HCT116 (cell line): ENCODE measurements around the gene FBP1. TPM values are rescaled to one million over a fixed set of nuclear protein-coding genes. Genes with fewer than 3 reads are reported as not detected.

Experiments
- ATAC-seq: fragments of 200-7000 bp; cut with Tn5 transposase; 2 replicates; pipeline ENCODE4 v1.9.1; 2020; ENCODE audit warnings: mild to moderate bottlenecking, moderate library complexity
- BruUV-seq: library from RNA; stranded (reverse); fragments of 400-500 nt; replicated peaks from 2 replicates; lab custom pipeline; 2021; lab: Mats Ljungman, UMichigan
- CTCF ChIA-PET: fragments of 300-600 bp; sonication (Branson Sonifier 250); formaldehyde crosslinking; loops from one replicate; lab custom pipeline; 2021; ENCODE audit warnings: antibody characterized with exemption; lab: Charles Lee
- POLR2A ChIA-PET: fragments of 300-600, 350-600 bp; sonication (Branson Sonifier 250); formaldehyde crosslinking; loops from one replicate; lab custom pipeline; 2021; ENCODE audit warnings: antibody characterized with exemption; lab: Charles Lee
- RAD21 ChIA-PET, 2 experiments: fragments of 300-600 bp; sonication (Branson Sonifier 250); formaldehyde crosslinking; loops; one replicate each; lab custom pipeline; 2023; ENCODE audit warnings: low total read pairs in 2 of 2; ENCODE audit not compliant: uncharacterized antibody in 2 of 2, unreplicated experiment in 2 of 2, low non-redundant PET in 1 of 2; lab: Charles Lee
- DNase-seq: peaks from one replicate; pipeline ENCODE4 v3.0.0-alpha.2; 2010; ENCODE audit warnings: low read depth, low spot score
- H2AFZ ChIP-seq: fragments of 200-600 bp; shearing (Covaris generic), sonication (generic); 2 replicates; pipeline ENCODE4 v1.6.1; 2017; ENCODE audit warnings: low read depth, mixed run types, mixed read lengths, antibody characterized with exemption, low read length; ENCODE audit not compliant: poor library complexity, severe bottlenecking
- H3K27ac ChIP-seq: 2 replicates; pipeline ENCODE4 v1.5.1; 2012; ENCODE audit warnings: low read depth, low read length
- H3K27me3 ChIP-seq: fragments of 200-600 bp; sonication (generic); 2 replicates; pipeline ENCODE4 v1.6.1; 2016; ENCODE audit warnings: mixed run types, low read length, mixed read lengths; ENCODE audit not compliant: insufficient read depth
- H3K36me3 ChIP-seq, 2 experiments: fragments of 200-500 bp in 1 of 2; fragments of 200-600 bp in 1 of 2; sonication (Bioruptor generic) in 1 of 2; sonication (generic) in 1 of 2; 2 replicates each; pipeline versions ENCODE4 v1.5.1 to v1.6.1; 2014 to 2016; ENCODE audit warnings: low read length in 2 of 2, inconsistent platforms in 1 of 2, mixed read lengths in 1 of 2, mixed run types in 1 of 2; ENCODE audit not compliant: insufficient read depth in 2 of 2, control insufficient read depth in 1 of 2
- H3K4me1 ChIP-seq, 2 experiments: fragments of 200-600 bp in 1 of 2; sonication (generic) in 1 of 2; 2 replicates each; pipeline versions ENCODE4 v1.5.1 to v1.6.1; 2012 to 2017; ENCODE audit warnings: low read length in 2 of 2, inconsistent platforms in 1 of 2, mild to moderate bottlenecking in 1 of 2, mixed read lengths in 1 of 2, mixed run types in 1 of 2, moderate library complexity in 1 of 2; ENCODE audit not compliant: insufficient read depth in 2 of 2, control insufficient read depth in 1 of 2
- H3K4me2 ChIP-seq: fragments of 200-600 bp; sonication (generic); 2 replicates; pipeline ENCODE4 v1.6.1; 2017; ENCODE audit warnings: mixed run types, low read length, mixed read lengths
- H3K4me3 ChIP-seq, 2 experiments: fragments of 200-600 bp in 1 of 2; sonication (generic) in 1 of 2; replicated peaks in 1 of 2; 2 replicates each; pipeline ENCODE4 v1.5.1; 2011 to 2016; ENCODE audit warnings: low read length in 2 of 2, control low read depth in 1 of 2, low read depth in 1 of 2, mild to moderate bottlenecking in 1 of 2, mixed read lengths in 1 of 2, mixed run types in 1 of 2
- H3K79me2 ChIP-seq: fragments of 200-600 bp; sonication (generic); 2 replicates; pipeline ENCODE4 v1.6.1; 2017; ENCODE audit warnings: mild to moderate bottlenecking, mixed run types, low read length, moderate library complexity, mixed read lengths; ENCODE audit not compliant: insufficient read depth
- H3K9ac ChIP-seq: fragments of 200-600 bp; sonication (generic); 2 replicates; pipeline ENCODE4 v1.6.1; 2016; ENCODE audit warnings: low read length, mixed read lengths
- H3K9me2 ChIP-seq: fragments of 200-600 bp; sonication (generic), shearing (Covaris generic); 2 replicates; pipeline ENCODE4 v1.6.1; 2017; ENCODE audit warnings: mixed run types, mild to moderate bottlenecking, moderate library complexity; ENCODE audit not compliant: insufficient read depth
- H3K9me3 ChIP-seq, 2 experiments: fragments of 200-500 bp in 1 of 2; fragments of 200-600 bp in 1 of 2; sonication (Bioruptor generic) in 1 of 2; sonication (generic) in 1 of 2; 2 replicates each; pipeline ENCODE4 v1.6.1; 2014 to 2017; ENCODE audit warnings: low read length in 2 of 2, mixed read lengths in 2 of 2, inconsistent platforms in 1 of 2, low read depth in 1 of 2, mild to moderate bottlenecking in 1 of 2, mixed run types in 1 of 2, moderate library complexity in 1 of 2; ENCODE audit not compliant: control insufficient read depth in 1 of 2, insufficient read depth in 1 of 2
- H4K20me1 ChIP-seq: fragments of 200-600 bp; sonication (generic), shearing (Covaris generic); 2 replicates; pipeline ENCODE4 v1.6.1; 2017; ENCODE audit warnings: mixed run types, mild to moderate bottlenecking, moderate library complexity; ENCODE audit not compliant: insufficient read depth
- ATF3 ChIP-seq: IDR thresholded peaks from 2 replicates; pipeline ENCODE4 v1.6.1; 2012
- CEBPB ChIP-seq: IDR thresholded peaks from 2 replicates; pipeline ENCODE4 v1.6.1; 2012; ENCODE audit warnings: low read depth
- CTCF ChIP-seq, 3 experiments: fragments of 200-600 bp in 1 of 3; sonication (generic) in 1 of 3; IDR thresholded peaks in 2 of 3; conservative IDR thresholded peaks in 1 of 3; 2 replicates each; pipeline ENCODE4 v1.5.1; 2012 to 2017; ENCODE audit warnings: low read depth in 2 of 3, low read length in 2 of 3, antibody characterized with exemption in 1 of 3, borderline replicate concordance in 1 of 3, control low read depth in 1 of 3, mild to moderate bottlenecking in 1 of 3, mixed read lengths in 1 of 3, mixed run types in 1 of 3, moderate library complexity in 1 of 3; ENCODE audit not compliant: insufficient read depth in 1 of 3
- EGR1 ChIP-seq: IDR thresholded peaks from 2 replicates; pipeline ENCODE4 v1.6.1; 2012; ENCODE audit warnings: low read depth
- EZH2 ChIP-seq: fragments of 200-600 bp; sonication (generic); IDR thresholded peaks from 2 replicates; pipeline ENCODE4 v1.6.1; 2017; ENCODE audit warnings: antibody characterized with exemption, mixed run types
- EZH2phosphoT487 ChIP-seq: fragments of 200-600 bp; IDR thresholded peaks from 2 replicates; pipeline ENCODE4 v1.6.1; 2018; ENCODE audit warnings: antibody characterized with exemption, borderline replicate concordance
- JUND ChIP-seq: IDR thresholded peaks from 2 replicates; pipeline ENCODE4 v1.6.1; 2012
- MAX ChIP-seq: IDR thresholded peaks from 2 replicates; pipeline ENCODE4 v1.6.1; 2012
- POLR2A ChIP-seq: IDR thresholded peaks from 2 replicates; pipeline ENCODE4 v1.7.0; 2011; ENCODE audit warnings: borderline replicate concordance; ENCODE audit not compliant: insufficient read depth, insufficient read length; ENCODE audit errors: extremely low read depth
- POLR2AphosphoS5 ChIP-seq: IDR thresholded peaks from 2 replicates; pipeline ENCODE4 v1.6.1; 2011; ENCODE audit warnings: mild to moderate bottlenecking, low read depth, low read length, moderate library complexity
- RAD21 ChIP-seq: IDR thresholded peaks from 2 replicates; pipeline ENCODE4 v1.6.1; 2012; ENCODE audit warnings: low read depth, mild to moderate bottlenecking
- REST ChIP-seq: IDR thresholded peaks from 2 replicates; pipeline ENCODE4 v1.6.1; 2012; ENCODE audit warnings: low read depth
- SIN3A ChIP-seq: IDR thresholded peaks from 2 replicates; pipeline ENCODE4 v1.6.1; 2012; ENCODE audit warnings: low read depth
- SP1 ChIP-seq: IDR thresholded peaks from 2 replicates; pipeline ENCODE4 v1.6.1; 2012; ENCODE audit warnings: low read depth
- SRF ChIP-seq: IDR thresholded peaks from 2 replicates; pipeline ENCODE4 v1.6.1; 2012; ENCODE audit warnings: low read depth
- TCF7L2 ChIP-seq: IDR thresholded peaks from 2 replicates; pipeline ENCODE4 v1.7.0; 2011; ENCODE audit warnings: borderline replicate concordance, inconsistent platforms; ENCODE audit not compliant: insufficient read depth, insufficient read length; ENCODE audit errors: extremely low read depth
- YY1 ChIP-seq: IDR thresholded peaks from 2 replicates; pipeline ENCODE4 v1.6.1; 2011; ENCODE audit warnings: low read length, low read depth, moderate library complexity, mild to moderate bottlenecking; ENCODE audit not compliant: insufficient replicate concordance; ENCODE audit errors: extremely low read depth
- ZBTB33 ChIP-seq: IDR thresholded peaks from 2 replicates; pipeline ENCODE4 v1.6.1; 2011; ENCODE audit warnings: mild to moderate bottlenecking, low read length, moderate library complexity; ENCODE audit not compliant: insufficient replicate concordance; ENCODE audit errors: extremely low read depth
- ZFX ChIP-seq: fragments of 450-650 bp; IDR thresholded peaks from 2 replicates; pipeline ENCODE4 v1.6.1; 2017
- ZNF274 ChIP-seq: fragments of 200-500 bp; sonication (Bioruptor generic); IDR thresholded peaks from 2 replicates; pipeline ENCODE4 v1.6.1; 2014; ENCODE audit warnings: mild to moderate bottlenecking, low read depth, low read length, inconsistent platforms
- intact Hi-C: fragments of 100-400 bp; cut with micrococcal nuclease; formaldehyde crosslinking; loops from 2 replicates; pipeline ENCODE4 v1.10.0; 2022
- total RNA-seq: library from RNA; stranded (reverse); gene quantifications from one replicate; pipeline ENCODE4 v1.2.1, GENCODE V29; 2021; ENCODE audit not compliant: unreplicated experiment

FBP1 gene
- total RNA-seq, 1 experiment from 2014 or later, result 0.42 TPM

GRCh38 chr9:94576131-94576530, 63.2 kb downstream of the FBP1 start:
- RAD21 ChIA-PET, result no interaction called here
- ATAC-seq, result no peak
- CTCF ChIA-PET, result no interaction called here

More at GRCh38 chr9:94576131-94576530, 63.2 kb downstream of the FBP1 start:
- BruUV-seq, result no TSS peak
- H3K9me3 ChIP-seq, result no peaks in the 10 kb centered on the region
- intact Hi-C loops, result no loop called here
- no peak overlapping the region for H3K4me2 ChIP-seq
- no peak for DNase-seq
- no peaks in the 10 kb centered on the region for H3K79me2 ChIP-seq
- no peak overlapping the region for H3K9ac ChIP-seq
- POLR2A ChIA-PET, result no interaction called here
- no peaks in the 10 kb centered on the region for H3K4me1 ChIP-seq
- TF ChIP-seq RAD21 (no peak), ZNF274 (no peak), CEBPB (no peak), POLR2AphosphoS5 (no peak), MAX (no peak), EZH2phosphoT487 (no peak), YY1 (no peak), SP1 (no peak), TCF7L2 (no peak), ATF3 (no peak), ZFX (no peak), REST (no peak), JUND (no peak), CTCF (IDR thresholded peaks at IDR 0.05 in 2 of 3, conservative IDR thresholded peaks at IDR 0.05 in 1 of 3; ENCODE audit: borderline replicate concordance in 1 of 3, insufficient read depth in 1 of 3, low read depth in 2 of 3, low read length in 2 of 3) (no peak), EGR1 (no peak), SIN3A (no peak), ZBTB33 (no peak), POLR2A (no peak), SRF (no peak), EZH2 (no peak)
- no peak overlapping the region for H3K4me3 ChIP-seq
- no peaks in the 10 kb centered on the region for H4K20me1 ChIP-seq
- no peak overlapping the region for H3K27ac ChIP-seq
- H3K27me3 ChIP-seq, result peaks cover 18% of the 10 kb centered on the region; the same call in 1 of the 2 replicates
- no peaks in the 10 kb centered on the region for H3K36me3 ChIP-seq
- H2AFZ ChIP-seq, result no peak overlapping the region
- H3K9me2 ChIP-seq, result no peaks in the 10 kb centered on the region
